ENCODE data around the gene KRT36. TPM values are rescaled to one million over a fixed set of nuclear protein-coding genes. Genes with fewer than 3 reads are reported as not detected.

KRT36 gene
- total RNA-seq, 1 donor from 2014 or later = not detected

DNA sequence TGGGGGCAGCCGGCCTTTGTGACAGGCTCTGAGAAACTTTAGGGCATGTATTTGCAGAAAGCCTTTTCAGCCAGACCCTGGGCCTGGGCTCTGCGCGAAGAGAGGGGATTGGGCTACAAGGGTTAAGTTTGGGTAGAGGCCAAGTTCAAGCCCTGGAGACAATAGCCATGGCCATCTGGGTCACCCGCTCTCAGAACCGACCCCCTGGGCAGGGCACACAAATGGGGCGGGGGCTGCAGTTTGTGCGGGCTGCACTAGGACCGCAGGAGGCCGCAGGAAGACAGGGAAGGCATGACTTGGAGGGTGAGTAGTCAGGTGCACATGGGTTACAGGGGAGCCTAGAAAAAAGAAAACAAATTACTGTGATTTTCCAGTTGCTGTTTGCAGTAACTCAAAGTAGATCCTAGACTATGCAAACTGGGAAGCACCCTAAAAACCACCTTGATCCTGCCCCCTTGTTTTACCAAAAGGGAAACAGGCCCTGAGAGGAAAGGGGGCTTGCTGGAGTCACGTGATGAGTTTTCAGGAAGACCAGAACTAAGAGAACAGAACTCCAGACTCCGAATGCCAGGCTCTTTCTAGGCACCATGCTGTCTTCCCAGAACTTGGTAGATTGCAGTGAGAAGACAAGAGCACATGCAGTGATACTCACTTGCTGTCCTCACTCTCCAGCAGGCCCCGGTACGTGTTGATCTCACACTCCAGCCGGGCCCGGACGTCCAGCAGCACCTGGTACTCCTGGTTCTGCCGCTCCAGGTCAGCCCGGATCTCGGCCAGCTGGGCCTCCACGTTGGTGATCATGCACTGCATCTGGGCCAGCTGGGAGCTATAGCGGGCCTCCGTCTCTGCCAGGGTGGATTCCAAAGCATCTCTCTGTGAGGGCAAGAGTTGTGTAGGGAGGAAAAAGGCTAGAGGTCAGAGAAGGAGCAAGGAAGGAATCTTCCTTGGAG lies 12.6 kb downstream of the KRT36 start:
- no peak for DNase-seq (ENCODE audit: low spot score)

DNA sequence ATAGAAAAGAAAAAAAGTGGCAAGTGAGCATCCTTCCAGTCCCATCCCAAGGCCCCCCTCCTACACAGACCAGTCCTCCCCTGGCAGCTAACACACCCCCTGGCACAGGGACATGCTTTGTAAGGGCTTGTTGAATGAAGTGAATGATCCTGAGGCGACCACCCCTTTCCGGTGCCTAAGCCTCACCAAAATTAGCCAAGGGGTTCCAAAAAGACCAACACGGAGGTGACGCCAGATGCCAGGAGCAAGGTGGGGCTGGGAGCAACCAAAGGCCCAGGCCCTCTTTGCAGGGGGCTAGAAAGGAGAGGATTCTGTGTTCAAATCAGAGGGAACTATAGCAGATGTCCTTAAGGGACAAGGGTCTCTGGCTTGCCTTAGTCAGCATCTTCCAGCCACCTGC lies 14.3 kb downstream of the KRT36 start:
- no peak for DNase-seq (ENCODE audit: low spot score)

DNA sequence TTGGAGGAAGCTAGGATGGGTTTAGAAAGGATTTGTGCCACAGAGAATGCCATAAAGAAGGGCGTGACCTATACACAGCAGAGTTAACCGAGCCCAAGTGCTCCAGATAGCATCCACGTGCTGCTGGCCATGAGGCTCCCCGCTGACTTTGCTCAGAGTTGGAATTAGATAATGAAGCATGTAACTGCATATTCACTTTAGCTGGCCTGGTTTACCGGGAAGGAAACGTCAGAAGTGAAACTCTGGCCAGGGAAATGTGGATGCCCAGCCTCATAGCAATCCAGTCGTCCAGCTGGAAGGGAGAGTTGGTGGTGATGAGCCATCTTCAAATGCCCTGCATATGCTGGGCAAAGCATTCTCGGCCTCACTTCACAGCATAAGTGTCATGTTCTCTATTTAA lies 14.8 kb downstream of the KRT36 start:
- no peak for DNase-seq (ENCODE audit: low spot score)

DNA sequence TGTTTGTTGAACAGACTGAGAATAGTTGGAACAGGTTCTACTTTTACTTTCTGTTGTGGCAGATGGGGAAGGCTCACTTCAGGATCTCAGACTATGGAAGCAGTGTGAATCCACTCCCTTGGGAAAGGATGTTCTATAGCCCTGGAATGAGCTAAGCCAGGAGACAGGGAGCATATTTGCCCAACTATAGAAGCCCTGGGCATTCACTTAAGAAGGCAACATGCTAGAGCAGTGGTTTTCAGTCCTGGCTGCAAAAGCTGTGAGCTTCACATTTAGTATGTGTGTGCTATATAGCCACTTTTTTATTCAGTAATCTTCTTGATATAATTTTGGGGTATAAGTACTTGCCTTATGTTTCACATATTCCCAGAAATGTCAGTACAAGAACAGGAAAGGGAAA lies 21.4 kb downstream of the KRT36 start:
- DNase-seq (ENCODE audit: low spot score) = no peak

DNA sequence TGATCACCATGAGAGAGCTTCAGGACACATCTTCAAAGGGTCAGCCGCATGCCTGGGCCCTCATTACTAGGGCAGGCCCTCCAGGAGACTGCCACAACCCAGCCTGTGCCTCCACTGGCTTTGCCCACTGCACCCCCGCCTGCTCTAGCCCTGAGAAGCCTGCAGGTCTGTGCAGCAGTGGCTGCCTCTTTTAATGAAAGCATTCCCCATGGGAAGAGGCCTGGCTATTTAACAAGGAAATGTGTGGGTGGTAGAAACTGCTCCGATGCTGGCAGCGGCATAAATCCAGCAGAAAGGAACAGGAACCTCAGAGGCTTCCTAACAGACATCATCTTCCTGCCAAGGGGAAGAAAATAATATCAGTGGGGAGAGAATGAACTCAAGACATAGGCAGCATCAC lies 22.1 kb downstream of the KRT36 start:
- no peak for DNase-seq (ENCODE audit: low spot score)

DNA sequence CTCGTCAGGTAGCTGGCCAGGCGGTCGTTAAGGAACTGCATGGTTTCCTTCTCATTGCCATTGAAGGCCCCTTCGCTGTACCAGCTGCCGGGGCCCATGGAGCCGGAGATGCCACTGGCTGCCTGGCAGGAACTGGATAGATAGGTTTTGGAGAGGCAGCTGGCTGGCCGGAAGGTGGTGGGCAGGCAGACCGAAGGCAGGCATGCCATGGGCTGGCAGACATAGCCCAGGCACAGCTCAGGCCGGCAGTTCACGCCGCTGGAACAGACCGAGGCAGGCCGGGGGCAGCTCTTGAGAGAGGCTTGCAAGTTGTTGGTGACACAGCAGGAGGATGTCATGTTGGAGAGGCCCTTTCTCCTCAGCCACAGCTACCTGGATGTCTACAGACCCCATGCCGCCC lies 22.7 kb downstream of the KRT36 start, which contains the start of gene KRT32:
KRT32 (minus strand) TSS at position 399 of the 400 bp plus-strand sequence; CDS start at position 338, 61 bp downstream.
- no peak for DNase-seq (ENCODE audit: low spot score)

DNA sequence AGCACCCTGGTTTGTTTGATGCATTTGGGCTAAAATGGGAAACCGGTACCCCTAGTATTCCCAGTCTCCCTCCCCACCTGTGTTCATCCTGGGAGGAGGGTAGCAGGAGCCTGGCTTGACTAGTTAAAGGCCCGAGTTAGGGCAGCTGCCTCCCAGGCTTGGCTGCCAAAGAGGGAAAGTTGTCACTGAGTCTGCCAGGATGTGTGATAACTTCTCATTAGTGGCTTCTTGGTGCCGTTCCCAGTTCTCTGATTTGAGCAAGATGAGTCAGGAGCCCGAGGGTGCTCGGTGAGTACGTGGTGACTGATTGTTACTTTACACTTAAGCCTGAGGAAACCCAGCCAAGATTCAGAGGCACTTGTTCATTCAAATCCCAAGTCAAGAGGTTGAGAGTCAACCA lies 25.0 kb downstream of the KRT36 start:
- peak; percentile 60 for DNase-seq (ENCODE audit: low spot score)

DNA sequence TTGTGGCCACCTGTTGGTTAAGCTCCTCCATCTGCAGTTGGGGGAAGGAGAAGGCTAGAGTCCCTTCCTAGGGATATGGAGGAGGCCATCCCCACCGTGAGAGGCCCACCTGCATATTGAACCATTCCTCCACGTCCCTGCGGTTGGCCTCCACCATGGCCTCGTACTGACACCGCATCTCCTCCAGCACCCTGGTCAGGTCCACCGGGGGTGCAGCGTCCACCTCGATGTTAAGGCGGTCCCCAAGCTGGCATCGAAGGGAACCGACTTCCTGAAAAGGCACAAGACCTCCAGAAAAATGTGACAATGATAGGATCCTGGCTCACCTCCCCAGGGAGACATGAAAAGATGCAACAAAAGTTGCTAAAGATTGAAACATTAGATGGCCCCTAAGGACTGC lies 25.5 kb downstream of the KRT36 start:
- DNase-seq (ENCODE audit: low spot score) = no peak

DNA sequence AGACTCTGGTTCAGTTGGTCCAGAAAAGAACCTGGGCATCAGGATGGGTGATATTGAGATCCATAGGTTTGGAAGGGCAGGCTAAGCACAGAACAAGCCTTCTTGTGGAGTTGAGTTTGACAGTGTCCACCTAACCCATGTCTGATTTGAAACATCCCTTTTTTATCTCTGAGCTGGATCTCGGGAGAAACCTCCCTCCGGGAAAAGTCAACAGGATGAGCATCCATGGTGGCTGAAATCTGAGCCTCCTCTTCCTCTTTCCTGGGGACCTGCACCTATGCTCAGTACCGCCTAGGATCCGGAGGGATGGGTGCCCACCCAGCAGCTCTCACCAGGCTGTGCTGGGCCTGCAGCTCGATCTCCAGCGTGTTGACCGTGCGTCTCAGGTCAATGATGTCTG lies 26.0 kb downstream of the KRT36 start:
- no peak for DNase-seq (ENCODE audit: low spot score)

DNA sequence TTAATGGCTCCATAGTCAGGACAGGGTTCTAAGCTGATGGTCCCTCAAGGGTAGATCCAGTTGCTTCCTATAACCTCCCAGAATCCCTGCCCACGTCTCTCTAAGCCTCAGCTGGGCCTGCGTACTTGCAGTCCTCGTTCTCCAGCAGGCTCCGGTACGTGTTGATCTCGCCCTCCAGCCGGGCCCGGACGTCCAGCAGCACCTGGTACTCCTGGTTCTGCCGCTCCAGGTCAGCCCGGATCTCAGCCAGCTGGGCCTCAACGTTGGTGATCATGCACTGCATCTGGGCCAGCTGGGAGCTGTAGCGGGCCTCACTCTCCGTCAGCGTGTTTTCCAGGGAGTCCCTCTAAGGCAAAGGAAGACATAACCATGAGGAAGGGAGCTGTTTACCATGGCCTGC lies 27.0 kb downstream of the KRT36 start:
- DNase-seq (ENCODE audit: low spot score) = no peak

DNA sequence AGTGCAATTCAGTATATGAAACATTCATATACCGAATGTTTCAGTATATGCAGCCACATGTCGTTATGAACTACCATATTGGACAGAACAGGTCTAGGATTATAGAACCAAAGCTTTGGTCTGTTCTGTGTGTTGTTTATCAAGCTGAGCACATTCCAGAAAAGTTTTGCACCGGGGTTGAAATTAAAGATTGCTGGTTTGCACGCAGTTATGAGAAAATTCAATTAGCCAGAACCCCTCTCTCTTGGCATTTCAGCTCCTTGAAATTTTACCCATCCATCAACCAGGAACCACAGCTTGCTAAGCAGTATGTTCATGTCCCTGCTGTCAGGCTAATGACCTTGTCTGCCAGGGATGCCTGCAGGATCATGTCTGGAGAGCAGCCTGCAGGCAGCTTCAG lies 32.0 kb downstream of the KRT36 start:
- no peak for DNase-seq (ENCODE audit: low spot score)

DNA sequence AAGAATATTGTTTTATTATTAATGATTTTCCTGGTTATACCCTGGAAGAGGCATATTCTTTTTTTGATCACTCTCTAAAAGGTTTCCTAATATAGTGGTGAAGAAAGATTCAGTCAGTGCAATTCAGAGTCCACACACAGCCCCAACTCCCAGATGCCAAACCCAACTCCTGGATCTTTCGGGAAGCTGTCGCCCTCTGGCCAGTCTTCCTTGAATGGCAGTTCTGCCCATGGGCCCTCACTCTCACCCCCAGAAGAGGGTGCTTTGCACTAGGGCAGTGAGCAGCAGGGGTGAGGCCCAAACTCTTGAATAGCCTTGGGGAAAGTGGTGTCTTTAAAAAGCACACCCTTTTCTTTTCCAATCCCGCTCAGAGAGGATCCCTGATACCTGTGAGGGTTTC lies 33.5 kb downstream of the KRT36 start:
- no peak for DNase-seq (ENCODE audit: low spot score)

DNA sequence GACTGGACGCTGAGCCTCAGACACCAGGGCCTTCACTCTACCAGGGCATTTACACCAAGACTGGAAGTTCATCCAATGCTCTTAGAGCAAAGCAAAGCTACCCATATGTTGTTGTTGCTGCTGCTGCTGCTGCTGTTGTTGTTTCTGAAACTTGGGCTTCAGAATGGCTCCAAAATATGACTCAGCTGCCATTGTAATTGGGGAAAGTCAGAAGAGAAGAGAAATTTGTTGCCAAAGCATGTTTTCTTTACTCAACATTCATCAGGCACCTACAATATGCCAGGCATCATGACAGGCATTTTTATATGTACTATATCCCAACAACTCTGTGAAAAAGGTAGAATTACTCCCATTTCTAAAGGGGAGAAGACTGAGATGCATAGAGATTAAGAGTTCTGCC lies 34.5 kb downstream of the KRT36 start:
- DNase-seq (ENCODE audit: low spot score) = no peak

DNA sequence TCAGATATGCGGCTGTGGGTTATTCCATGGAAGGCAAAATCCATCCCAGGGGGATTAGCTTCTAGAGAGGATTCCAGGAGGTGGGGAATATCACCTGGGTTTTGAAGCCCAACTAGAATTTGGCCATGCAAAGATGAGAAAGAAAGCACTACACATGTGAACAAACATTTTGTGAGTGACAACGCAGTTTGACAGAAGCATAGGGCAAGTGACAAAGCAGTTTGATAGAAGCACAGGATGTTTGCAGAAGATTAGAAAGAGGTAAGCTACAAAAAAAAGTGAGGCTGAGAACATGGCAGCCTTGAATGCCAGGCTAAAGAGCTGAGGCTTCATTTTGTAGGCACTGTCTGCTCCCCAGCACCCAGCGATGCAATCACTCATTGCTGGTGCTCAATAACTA lies 36.6 kb downstream of the KRT36 start:
- no peak for DNase-seq (ENCODE audit: low spot score)

DNA sequence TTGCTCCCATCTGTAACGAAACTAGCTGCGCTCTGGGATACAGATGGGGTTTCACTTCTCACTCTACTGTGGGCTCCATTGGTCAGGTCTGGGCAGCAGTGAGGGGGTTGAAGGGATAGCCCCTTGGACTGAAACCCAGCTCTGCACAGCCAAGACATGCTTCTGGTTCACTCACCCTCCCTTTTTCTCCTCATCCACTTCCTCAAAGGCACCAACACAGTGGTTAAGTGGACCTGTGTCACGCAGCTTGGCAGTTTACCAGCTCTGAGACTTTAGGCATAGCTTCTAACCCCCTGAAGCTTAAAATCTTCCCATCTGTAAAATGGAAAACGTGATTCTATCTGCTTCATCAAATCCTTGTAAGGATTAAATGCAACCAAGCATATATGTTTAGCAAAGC lies 37.4 kb downstream of the KRT36 start:
- DNase-seq (ENCODE audit: low spot score) = no peak

DNA sequence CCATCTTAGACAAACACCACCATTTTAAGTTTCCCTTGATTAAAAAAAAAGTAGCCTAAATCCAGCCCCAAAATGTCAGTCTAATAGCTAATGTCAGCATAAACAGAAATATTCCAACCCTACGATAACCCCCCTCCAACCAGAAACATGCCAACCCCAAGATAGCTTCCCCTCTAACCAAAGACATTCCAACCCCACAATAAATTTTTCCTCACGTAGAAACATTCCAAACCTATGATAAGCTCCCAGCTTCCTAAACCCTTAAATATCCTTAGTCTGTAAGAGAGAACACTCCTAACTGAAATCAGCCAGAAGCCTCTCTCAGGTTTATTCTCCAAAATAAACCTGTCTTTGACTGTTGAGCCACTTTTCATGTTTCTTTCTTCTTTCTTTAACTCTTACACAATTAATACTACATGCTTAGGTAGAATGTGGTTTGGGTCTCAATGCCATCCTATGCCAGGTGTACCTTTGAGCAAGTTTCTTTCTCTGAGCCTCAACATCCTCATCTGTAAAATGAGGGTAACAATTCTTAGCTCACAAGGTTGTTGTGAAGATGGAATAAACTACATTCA lies 38.5 kb downstream of the KRT36 start:
- no peak for DNase-seq (ENCODE audit: low spot score)

DNA sequence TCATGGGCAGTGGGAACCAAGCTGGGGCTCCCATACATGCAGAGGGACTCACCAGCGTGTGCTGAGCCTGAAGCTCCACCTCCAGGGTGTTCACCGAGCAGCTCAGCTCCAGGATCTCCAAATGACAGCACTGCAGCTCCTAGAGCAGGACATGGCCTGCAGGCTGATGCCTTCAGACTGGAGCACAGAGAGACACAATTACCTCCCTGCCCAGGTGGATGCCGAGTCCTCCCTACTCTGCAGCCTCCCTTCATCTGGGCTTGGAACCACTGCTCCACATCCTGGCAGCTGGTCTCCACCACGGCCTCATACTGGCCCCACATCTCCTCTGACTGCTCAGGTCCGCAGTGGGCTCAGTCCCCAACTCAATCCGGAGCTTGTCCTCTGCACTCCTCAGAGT lies 40.7 kb downstream of the KRT36 start:
- no peak for DNase-seq (ENCODE audit: low spot score)

DNA sequence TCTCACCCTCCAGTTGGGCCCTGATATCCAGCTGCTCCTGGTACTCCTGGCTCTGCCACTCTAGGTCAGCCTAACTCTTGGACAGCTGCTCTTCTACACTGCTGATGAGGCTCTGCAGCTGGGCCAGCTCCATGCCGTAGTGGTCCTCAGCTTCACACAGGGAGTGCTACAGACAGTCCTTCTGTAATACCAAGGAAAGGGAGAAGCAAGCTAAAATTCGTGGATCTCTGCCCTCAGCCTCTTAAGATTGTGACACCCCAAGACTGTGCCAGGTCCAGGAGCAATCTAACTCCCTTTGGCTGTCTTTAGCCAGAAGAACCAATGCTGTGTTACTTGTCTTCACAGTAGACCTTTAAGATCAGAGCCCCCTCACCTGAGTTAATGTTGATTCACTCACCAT lies 41.2 kb downstream of the KRT36 start:
- no peak for DNase-seq (ENCODE audit: low spot score)

DNA sequence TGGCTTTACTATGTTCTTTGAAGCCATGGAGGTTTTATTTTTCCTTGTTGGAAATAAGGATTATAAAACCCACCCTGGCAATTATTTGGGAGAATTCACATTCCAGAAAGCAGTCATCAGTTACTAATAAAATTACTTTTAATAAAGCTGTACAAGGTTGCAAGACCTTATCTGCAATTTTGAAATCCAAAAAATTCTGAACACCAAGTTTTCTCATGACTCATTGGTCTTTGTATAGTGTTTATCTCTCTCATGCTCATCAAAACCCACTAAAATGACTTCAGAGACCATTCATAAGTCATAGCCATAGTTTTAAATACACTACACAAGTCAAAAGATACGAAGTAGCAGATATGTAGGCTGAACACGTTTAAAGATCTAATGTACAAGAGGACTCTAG lies 42.9 kb downstream of the KRT36 start:
- DNase-seq (ENCODE audit: low spot score) = no peak

DNA sequence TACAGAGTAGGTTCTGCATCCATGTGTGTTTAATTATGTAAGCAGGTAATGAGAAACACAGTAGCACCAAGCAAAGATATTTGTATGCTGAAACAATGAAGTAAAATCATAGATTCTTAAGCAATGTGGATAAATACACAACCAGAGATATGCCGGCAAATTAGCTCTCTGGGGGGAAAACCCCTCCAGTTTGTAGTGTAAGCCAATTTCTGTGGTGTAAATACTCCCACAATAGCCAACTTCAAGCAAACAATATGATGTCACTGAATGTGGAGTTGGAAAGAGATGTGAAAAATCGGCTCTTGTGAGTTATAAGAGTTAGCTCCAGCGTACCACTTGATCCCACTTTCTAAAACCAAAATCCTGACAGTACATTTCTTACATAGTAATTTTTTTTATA lies 45.1 kb downstream of the KRT36 start:
- no peak for DNase-seq (ENCODE audit: low spot score)

DNA sequence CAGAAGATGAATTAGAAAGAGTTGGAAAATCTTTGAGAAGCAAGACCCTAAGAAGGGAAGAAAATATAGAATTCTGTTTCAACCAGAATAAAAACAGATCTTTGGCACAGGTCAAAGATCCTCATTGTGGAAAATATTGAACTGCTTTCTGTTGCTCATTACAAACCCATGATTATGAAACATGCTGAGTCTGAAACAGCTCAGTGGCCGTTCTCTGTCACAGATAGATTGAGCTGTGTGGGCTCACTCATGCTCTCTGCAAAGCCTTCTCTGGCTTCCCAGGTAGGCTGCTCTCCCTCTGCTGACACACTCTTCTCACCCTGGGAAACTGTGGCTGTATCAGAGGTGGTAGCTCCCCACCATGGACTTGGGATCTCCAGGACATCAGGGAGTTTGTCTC lies 45.5 kb downstream of the KRT36 start:
- no peak for DNase-seq (ENCODE audit: low spot score)

DNA sequence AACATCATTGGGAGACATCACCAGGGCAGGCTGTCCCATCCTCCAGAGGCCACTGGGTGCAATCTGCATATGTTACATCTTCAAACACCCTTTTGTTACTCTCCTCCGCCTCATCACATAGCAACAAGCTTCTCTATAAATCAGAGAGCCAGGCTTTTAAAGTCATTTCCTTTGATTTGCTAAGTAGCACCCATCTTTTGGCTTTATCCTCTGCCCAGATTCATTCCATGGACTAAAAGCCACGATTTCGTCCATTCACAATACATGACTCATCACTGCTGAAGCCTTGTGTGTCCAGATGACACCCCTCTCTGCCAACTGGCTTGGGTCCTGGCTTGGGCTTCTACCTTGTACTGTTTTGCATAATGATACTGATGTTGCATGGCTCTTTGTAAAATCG lies 47.0 kb downstream of the KRT36 start:
- DNase-seq (ENCODE audit: low spot score) = no peak

DNA sequence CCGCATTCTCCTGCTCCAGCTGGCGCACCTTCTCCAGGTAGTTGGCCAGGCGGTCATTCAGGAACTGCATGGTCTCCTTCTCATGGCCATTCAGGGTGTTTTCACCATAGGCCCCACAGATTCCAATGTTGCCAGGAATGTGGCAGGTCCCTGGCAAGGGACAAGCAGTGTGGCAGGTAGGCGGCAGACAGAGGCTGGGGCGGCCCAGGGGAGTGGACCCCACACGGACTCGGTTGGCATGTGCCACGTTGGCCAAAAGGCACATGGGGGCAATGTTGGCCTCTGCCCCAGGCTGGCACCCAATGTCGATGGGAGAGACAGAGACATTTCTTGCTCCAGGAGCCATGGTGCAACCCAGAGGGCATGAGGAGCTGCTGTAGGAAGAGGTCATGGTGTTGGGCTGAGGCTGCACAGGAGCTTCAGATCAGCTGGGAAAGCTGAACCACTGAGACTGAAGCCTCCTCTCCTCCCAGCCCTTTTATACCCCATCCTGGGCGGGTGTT lies 49.1 kb downstream of the KRT36 start, which contains the start of gene KRT38:
KRT38 (minus strand) TSS at position 453 of the 503 bp plus-strand sequence; CDS start at position 391, 62 bp downstream.
- DNase-seq (ENCODE audit: low spot score) = no peak

Data from ureter (tissue), 1 donor.